Measurements from ENCODE around the gene HS3ST3A1.

HS3ST3A1 gene

DNA sequence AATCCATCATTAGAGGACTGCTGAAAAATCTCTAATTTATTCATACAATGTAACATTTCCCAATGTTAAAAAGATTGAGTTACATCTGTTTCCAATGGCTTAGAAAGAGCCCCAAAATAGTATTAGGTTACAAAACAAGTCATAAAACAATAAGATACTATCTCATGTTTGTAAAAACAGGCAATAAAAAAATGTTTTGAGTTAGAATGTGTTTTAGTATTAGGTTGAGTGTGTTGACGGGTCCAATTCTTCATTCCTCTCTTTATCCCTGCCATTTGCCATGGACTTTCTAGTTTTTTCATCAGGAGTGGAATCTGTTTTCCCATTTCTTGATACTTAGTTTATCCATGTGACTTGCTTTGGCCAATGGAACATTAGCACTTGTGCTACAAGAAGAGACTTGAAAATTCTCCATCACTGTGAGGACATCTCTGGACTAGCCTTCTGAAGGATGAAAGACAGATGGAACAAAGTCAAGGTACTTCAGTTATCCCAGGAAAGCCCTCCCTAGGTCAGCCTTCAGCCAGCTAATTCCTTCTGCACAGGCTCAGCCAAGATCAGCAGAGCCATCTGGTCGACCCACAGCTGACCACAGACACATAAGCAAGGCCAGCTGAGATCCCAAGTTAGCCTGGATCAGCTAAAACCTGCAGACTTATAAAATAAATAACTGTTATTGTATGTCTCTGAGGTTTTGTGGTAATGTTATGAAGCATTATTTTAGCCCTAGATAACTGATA, 83.3 kb downstream of the HS3ST3A1 start:
- Histone ChIP-seq H3K27ac (ENCODE audit: low read depth, low read length, poor library complexity, severe bottlenecking) (no peak overlapping the region), H3K9me3 (ENCODE audit: low read length) (no peaks in the 10 kb centered on the region), H3K27me3 (ENCODE audit: insufficient read depth, low read length) (no peaks in the 10 kb centered on the region), H3K36me3 (ENCODE audit: insufficient read depth, low read length) (no peaks in the 10 kb centered on the region), H3K9ac (ENCODE audit: low read length) (no peak overlapping the region), H3K4me2 (ENCODE audit: low read length) (no peak overlapping the region), H3K4me1 (ENCODE audit: insufficient read depth, low read length, severe bottlenecking) (no peaks in the 10 kb centered on the region), H3K4me3 (ENCODE audit: low read depth, low read length, poor library complexity, severe bottlenecking) (no peak overlapping the region), H2AFZ (ENCODE audit: low read length) (no peak overlapping the region), H4K20me1 (ENCODE audit: insufficient read depth, low read length) (no peaks in the 10 kb centered on the region), H3K79me2 (ENCODE audit: insufficient read depth, low read length) (no peaks in the 10 kb centered on the region), H3K9me2 (ENCODE audit: low read depth, low read length) (no peaks in the 10 kb centered on the region), H3F3A (ENCODE audit: insufficient read depth, low read length) (no peaks in the 10 kb centered on the region)
- TF ChIP-seq, protein P1, sequence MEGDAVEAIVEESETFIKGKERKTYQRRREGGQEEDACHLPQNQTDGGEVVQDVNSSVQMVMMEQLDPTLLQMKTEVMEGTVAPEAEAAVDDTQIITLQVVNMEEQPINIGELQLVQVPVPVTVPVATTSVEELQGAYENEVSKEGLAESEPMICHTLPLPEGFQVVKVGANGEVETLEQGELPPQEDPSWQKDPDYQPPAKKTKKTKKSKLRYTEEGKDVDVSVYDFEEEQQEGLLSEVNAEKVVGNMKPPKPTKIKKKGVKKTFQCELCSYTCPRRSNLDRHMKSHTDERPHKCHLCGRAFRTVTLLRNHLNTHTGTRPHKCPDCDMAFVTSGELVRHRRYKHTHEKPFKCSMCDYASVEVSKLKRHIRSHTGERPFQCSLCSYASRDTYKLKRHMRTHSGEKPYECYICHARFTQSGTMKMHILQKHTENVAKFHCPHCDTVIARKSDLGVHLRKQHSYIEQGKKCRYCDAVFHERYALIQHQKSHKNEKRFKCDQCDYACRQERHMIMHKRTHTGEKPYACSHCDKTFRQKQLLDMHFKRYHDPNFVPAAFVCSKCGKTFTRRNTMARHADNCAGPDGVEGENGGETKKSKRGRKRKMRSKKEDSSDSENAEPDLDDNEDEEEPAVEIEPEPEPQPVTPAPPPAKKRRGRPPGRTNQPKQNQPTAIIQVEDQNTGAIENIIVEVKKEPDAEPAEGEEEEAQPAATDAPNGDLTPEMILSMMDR (IDR thresholded peaks at IDR 0.05; ENCODE audit: low read length) = no peak
- TF ChIP-seq EZH2 (IDR thresholded peaks at IDR 0.05; ENCODE audit: borderline replicate concordance, low read length) = no peak

DNA sequence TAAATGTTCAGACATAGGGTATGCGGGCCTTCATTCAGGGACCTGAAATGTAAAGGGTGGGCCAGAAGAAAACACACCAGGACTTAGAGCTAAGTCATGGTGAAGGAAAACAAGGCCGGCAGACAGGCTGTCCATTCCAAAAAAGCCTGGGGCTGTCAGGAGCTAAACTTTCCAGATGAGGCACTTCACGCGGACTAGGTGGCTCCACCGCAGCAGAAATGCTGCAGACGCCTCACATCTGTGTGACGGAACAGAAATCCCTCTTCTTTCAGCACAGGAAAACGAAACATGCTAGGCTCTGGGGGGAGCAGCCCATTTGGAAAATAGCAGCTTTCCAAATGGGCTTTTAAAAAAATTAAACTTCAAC, 88.7 kb downstream of the HS3ST3A1 start:
- Histone ChIP-seq H3K4me3 (ENCODE audit: low read depth, low read length, poor library complexity, severe bottlenecking) (no peak overlapping the region), H4K20me1 (ENCODE audit: insufficient read depth, low read length) (no peaks in the 10 kb centered on the region), H3K27ac (ENCODE audit: low read depth, low read length, poor library complexity, severe bottlenecking) (no peak overlapping the region), H3F3A (ENCODE audit: insufficient read depth, low read length) (no peaks in the 10 kb centered on the region), H3K4me2 (ENCODE audit: low read length) (no peak overlapping the region), H3K9ac (ENCODE audit: low read length) (no peak overlapping the region), H3K36me3 (ENCODE audit: insufficient read depth, low read length) (no peaks in the 10 kb centered on the region), H3K9me2 (ENCODE audit: low read depth, low read length) (no peaks in the 10 kb centered on the region), H3K27me3 (ENCODE audit: insufficient read depth, low read length) (no peaks in the 10 kb centered on the region), H3K79me2 (ENCODE audit: insufficient read depth, low read length) (no peaks in the 10 kb centered on the region), H2AFZ (ENCODE audit: low read length) (no peak overlapping the region), H3K4me1 (ENCODE audit: insufficient read depth, low read length, severe bottlenecking) (no peaks in the 10 kb centered on the region), H3K9me3 (ENCODE audit: low read length) (no peaks in the 10 kb centered on the region)
- TF ChIP-seq EZH2 (IDR thresholded peaks at IDR 0.05; ENCODE audit: borderline replicate concordance, low read length) = no peak
- TF ChIP-seq, protein P1 (IDR thresholded peaks at IDR 0.05; ENCODE audit: low read length) = no peak

DNA sequence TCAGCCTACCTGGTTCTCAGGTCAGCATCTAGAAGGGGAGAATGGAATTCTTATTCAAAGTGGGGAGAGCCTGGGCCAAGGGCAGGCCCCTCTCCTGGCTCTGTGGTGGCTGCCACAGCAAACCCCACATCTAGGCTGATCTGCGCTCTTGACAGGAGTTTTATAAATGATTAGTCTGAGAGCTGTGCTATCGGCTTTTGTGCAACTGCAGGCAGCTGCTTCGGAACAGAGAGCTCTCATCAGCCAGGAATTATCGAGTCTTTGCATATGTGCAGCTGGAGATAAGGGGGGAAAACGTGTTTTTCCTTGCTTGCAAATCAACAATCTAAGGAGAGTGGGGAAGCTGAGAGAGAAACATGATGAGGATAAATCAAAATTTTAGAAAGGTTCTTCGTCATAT, 91.7 kb downstream of the HS3ST3A1 start:
- H3F3A ChIP-seq (ENCODE audit: insufficient read depth, low read length) = no peaks in the 10 kb centered on the region

More for the DNA sequence above, 91.7 kb downstream of the HS3ST3A1 start:
- Histone ChIP-seq H3K79me2 (ENCODE audit: insufficient read depth, low read length) (no peaks in the 10 kb centered on the region), H3K4me2 (ENCODE audit: low read length) (no peak overlapping the region), H3K9me2 (ENCODE audit: low read depth, low read length) (no peaks in the 10 kb centered on the region), H3K4me3 (ENCODE audit: low read depth, low read length, poor library complexity, severe bottlenecking) (no peak overlapping the region), H3K9me3 (ENCODE audit: low read length) (no peaks in the 10 kb centered on the region), H3K9ac (ENCODE audit: low read length) (no peak overlapping the region), H4K20me1 (ENCODE audit: insufficient read depth, low read length) (no peaks in the 10 kb centered on the region), H3K27me3 (ENCODE audit: insufficient read depth, low read length) (no peaks in the 10 kb centered on the region), H2AFZ (ENCODE audit: low read length) (no peak overlapping the region), H3K27ac (ENCODE audit: low read depth, low read length, poor library complexity, severe bottlenecking) (no peak overlapping the region), H3K36me3 (ENCODE audit: insufficient read depth, low read length) (no peaks in the 10 kb centered on the region), H3K4me1 (ENCODE audit: insufficient read depth, low read length, severe bottlenecking) (no peaks in the 10 kb centered on the region)
- no peak for TF ChIP-seq EZH2 (IDR thresholded peaks at IDR 0.05; ENCODE audit: borderline replicate concordance, low read length)
- TF ChIP-seq, protein P1 (IDR thresholded peaks at IDR 0.05; ENCODE audit: low read length) = no peak
